GM19043 (cell line): ENCODE measurements around the gene CACNA2D2.

Experiments
- ATAC-seq: cut with Tn5 transposase; IDR thresholded peaks from one replicate; pipeline ENCODE4 v1.9.1; 2021; ENCODE audit warnings: low read depth; ENCODE audit not compliant: unreplicated experiment

The CACNA2D2 gene

GRCh38 chr3:50502584-50503423 is 630 bp downstream of the CACNA2D2 start:
- ATAC-seq = no peak

GRCh38 chr3:50502225-50502583 is 1.2 kb downstream of the CACNA2D2 start:
- ATAC-seq = no peak

- no peak for ATAC-seq
These were observed 7.6 kb downstream of the CACNA2D2 start for GRCh38 chr3:50495609-50496423.

- ATAC-seq = no peak
These were observed 9.3 kb downstream of the CACNA2D2 start for GRCh38 chr3:50494126-50494525.

GRCh38 chr3:50493623-50494022 is 9.8 kb downstream of the CACNA2D2 start:
- no peak for ATAC-seq

DNA sequence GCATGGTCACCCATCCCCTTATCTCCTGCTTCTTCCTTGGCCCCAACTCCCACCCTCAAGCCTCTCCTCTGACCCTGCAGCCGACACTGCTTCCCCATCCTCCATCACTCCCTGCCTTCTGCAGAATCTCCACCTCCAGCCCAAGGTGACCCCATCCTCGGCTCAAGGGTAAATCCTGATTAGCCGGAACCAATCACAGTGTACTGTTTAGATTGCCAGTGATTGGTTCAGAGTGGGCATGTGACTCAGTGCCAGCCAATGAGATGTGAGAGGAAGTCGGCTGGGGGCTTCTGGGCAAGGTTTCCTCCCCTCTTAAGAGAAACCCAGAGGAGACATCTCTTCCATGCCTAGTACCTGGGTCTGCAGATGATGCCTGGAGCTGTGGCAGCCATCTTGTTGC is 10.3 kb downstream of the CACNA2D2 start:
- no peak for ATAC-seq

DNA sequence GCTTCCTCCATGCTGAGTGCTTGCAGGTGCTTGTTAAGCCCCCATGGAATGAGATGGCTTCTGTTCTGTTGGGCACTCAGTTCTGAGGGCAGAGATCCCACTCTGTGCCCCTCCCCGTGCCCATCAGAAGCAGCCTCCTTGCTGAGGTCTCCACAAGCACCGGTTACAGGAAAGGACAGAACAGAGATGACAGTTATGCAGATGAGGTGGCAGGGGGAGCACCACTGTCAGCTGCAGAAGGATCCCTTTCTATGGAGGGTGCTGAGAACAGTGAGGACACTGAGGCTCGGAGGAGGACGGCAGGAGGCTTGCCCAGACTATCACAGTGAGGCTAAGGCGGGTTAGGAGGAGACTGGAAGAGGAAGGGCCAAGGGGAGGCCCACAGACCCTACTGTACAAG is 12.4 kb downstream of the CACNA2D2 start:
- no peak for ATAC-seq

- ATAC-seq = no peak
These were observed 13.0 kb downstream of the CACNA2D2 start for GRCh38 chr3:50490424-50490823.

DNA sequence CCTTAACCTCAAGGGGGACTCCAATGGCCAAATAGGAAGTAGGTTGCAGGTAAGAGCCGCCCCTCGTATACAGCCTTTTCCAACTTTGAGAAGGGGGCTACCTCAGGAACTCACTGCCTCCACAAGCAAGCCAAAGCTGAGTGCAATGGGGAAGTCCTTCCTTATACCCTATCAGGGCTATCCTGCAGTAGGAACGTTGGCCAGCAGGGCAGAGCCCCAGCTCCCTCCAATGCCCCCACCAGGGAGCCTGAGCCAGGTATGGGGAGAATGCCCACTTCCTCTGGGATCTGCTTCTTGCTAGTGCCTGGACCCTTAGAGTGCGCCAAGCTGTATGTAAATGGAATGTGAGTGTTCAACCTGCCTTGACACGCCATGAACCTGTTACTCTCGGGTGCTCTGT is 16.3 kb downstream of the CACNA2D2 start:
- no peak for ATAC-seq

DNA sequence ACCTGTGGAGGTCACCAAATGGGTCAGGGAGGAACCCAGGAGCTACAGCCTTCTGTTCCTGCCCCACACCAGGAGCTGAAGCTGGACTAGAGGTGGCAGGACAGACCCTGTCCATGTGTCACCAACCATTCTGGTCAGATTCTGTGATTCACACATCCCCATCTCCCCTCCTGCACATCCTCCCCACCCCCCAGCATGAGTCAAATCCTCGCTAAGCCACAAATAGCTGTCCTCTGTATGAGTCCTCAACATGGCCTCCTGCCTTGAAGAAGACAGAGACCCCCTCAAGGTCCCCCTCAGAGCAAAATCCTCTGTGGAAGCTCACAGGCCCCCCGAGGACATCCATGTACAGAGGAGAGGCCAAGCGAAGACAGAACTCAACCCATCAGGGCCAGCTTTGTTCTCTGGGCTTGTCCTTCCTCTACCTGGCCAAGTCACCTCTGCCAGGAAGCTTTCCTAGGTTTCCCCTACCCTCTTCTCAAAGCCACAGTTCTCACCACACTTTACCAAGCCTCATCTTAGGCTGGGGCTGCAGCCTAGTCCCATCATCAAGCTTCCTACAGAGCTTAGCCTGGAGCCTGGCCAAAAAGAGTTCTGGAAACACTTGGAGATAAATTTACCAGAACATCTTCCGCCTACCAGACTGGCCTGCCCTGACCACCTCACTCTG is 17.1 kb downstream of the CACNA2D2 start:
- ATAC-seq = no peak

- no peak for ATAC-seq
These were observed 18.7 kb downstream of the CACNA2D2 start for GRCh38 chr3:50484722-50485121.

GRCh38 chr3:50483374-50483773 is 20.1 kb downstream of the CACNA2D2 start:
- no peak for ATAC-seq

DNA sequence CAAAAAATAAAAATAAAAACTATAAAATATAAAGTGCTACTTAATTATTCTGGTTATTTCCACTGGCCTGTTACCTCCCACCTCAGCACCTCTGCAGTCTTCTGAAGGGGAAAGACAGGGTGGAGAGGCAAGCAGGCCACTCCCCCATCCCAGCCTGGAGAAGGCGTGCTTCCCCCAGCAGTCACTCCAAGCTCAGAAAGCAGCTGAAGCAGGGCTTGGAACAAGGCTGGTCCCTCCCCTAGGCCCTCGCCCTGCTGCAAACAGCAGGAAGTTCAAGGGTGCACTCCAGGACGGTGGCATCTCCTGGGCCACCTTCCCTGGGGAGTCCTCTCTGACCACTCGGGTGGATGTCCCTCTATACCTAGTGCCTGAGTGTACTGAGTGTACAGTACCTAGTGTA is 21.4 kb downstream of the CACNA2D2 start:
- ATAC-seq = no peak

DNA sequence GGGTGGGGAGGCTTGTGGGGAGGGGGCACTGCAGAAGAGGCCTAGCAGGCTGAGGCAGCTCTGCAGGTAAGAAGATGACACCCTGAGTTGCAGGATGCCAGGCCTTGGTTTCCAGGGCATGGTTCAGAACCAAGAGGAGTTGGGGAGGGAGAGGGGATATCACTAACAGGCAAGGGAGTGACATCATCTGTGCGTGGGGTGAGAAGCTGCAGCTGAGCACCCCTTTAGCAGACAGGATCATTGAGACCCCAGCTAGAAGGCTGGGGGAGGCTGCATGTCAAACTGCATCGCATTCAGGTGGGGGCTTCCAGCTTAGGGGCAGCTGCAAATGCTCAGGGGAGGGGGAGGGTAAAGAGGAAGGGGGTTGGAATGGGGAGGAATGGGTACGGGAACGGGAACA is 23.0 kb downstream of the CACNA2D2 start:
- ATAC-seq = no peak

DNA sequence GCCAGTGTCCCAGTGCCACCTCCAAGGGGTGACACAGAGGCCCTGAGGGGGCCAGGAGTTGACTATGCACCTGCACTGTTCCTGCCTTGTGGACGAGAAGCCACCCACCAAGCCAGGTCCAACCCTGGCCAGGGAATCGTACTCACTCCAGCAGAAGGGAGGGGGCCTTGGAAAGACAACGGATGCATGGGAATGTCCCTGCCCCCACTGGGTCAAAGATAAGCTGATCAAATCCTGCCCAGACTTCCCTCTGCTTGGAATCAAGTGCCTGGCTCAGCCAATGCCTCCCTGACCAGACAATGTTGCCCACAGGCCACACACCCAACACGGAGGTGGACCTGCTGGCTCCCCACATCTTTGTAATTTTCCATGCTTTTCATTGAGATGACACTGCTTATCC is 23.9 kb downstream of the CACNA2D2 start:
- ATAC-seq = no peak

- ATAC-seq = no peak
These were observed 24.7 kb downstream of the CACNA2D2 start for GRCh38 chr3:50478671-50479260.

DNA sequence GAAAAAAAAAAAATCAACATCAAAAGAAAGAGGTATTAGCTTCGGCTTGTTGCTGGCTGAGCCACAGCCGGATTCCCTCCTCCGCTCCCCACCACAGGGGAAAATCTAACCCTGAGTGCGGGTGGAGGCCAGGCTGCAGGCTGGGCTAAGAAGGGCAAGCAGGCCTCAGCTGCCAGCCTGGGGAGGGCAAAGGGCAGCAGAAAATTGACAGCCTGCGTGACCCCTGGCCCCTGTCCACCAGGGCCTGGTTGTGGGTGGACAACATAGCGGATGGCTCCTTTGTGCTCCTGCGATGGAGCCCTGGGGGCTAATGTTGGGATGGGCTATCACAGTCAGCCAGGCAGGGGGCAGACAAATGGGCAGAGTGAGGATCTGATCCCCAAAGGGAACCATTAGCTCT is 25.4 kb downstream of the CACNA2D2 start:
- no peak for ATAC-seq

DNA sequence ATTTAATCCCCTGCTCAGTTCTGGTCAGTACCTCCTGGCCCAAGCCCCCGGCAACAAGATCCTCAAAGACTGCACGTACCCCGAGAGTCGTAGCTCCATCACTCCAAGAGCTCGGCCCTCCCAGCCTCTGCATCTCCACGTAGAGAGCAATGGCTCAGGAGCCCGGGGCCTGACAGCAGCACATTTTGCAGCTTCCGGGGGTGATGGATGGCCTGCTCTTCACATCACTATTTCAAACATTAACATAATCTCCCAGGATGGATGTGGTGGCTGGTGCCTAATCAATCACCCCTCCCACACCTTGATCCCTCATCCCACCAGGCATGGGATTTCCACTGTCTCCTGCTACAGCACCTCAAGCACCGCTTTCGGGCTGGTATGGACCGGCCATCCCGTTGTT is 28.1 kb downstream of the CACNA2D2 start:
- no peak for ATAC-seq

GRCh38 chr3:50474717-50475116 is 28.7 kb downstream of the CACNA2D2 start:
- no peak for ATAC-seq

DNA sequence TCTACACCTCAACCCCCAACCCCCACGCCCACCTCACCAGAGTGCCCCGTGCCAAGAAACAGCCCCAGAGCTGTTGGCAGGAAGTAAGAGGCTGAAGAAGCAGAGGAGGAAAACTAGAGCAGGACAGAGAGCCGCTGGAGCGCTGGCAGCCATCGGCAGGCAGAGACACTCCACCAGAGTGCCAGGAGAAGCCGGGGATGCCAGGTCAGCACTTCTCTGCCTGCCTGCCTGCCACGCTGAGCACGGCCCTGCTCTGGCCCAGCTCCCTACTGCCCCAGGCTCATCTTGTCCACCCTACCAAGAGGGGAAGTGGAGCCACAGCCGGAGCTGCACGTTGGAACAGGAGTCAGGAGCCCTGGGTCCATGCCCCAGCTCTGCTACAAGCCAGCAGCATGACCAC is 29.7 kb downstream of the CACNA2D2 start:
- ATAC-seq = no peak

- no peak for ATAC-seq
These were observed 30.5 kb downstream of the CACNA2D2 start for GRCh38 chr3:50472958-50473357.
